Measurements from ENCODE around the gene XRRA1.

DNA sequence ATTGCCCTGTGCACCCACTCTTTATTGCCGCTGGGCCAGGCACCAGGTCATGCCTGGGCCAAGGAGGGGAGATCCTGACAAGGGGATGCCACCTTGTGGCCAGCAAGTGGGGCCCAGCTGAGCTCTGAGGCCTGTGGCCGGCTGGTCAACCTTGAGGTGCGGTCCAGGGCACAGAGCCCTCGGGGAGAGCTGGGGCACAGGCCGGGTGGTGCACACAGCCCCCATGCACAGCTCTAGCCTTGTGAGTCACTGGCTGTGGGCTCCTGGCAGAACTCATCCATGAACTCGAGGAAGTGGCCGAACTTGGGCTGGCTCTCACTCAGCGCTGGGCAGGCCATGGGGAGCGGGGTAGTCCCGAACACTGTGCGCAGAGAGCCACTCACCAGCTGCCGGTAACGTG lies 105.9 kb downstream of the XRRA1 start:
- TF ChIP-seq, protein P1, sequence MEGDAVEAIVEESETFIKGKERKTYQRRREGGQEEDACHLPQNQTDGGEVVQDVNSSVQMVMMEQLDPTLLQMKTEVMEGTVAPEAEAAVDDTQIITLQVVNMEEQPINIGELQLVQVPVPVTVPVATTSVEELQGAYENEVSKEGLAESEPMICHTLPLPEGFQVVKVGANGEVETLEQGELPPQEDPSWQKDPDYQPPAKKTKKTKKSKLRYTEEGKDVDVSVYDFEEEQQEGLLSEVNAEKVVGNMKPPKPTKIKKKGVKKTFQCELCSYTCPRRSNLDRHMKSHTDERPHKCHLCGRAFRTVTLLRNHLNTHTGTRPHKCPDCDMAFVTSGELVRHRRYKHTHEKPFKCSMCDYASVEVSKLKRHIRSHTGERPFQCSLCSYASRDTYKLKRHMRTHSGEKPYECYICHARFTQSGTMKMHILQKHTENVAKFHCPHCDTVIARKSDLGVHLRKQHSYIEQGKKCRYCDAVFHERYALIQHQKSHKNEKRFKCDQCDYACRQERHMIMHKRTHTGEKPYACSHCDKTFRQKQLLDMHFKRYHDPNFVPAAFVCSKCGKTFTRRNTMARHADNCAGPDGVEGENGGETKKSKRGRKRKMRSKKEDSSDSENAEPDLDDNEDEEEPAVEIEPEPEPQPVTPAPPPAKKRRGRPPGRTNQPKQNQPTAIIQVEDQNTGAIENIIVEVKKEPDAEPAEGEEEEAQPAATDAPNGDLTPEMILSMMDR (conservative IDR thresholded peaks at IDR 0.05; ENCODE audit: low read depth, low read length), result no peak
- no peak for TF ChIP-seq EZH2 (IDR thresholded peaks at IDR 0.05; ENCODE audit: low read length, unreplicated experiment)

Data from PC-3 (cell line).